HepG2 (cell line): ENCODE data around the gene TCF23. TPM values are rescaled to one million over a fixed set of nuclear protein-coding genes. Genes with fewer than 3 reads are reported as not detected.

Source experiments
- ARNT ChIP-seq: fragments of 450-650 bp; IDR thresholded peaks from 2 replicates; pipeline ENCODE4 v1.6.1; 2017
- FUBP1 ChIP-seq: sonication (generic); formaldehyde crosslinking; IDR thresholded peaks from 2 replicates; pipeline ENCODE4 v1.5.1; 2020; ENCODE audit warnings: missing genetic modification reagents, mild to moderate bottlenecking, borderline replicate concordance
- KLF13 ChIP-seq: sonication (generic); formaldehyde crosslinking; IDR thresholded peaks from 2 replicates; pipeline ENCODE4 v1.4.0; 2020; ENCODE audit warnings: mild to moderate bottlenecking, missing genetic modification reagents
- MIER3 ChIP-seq: IDR thresholded peaks from 2 replicates; pipeline ENCODE4 v1.6.1; 2016; ENCODE audit warnings: missing compliant biosample characterization, borderline replicate concordance
- SOX13 ChIP-seq, 3 experiments: fragments of 450-650 bp in 1 of 3; sonication (generic) in 1 of 3; formaldehyde crosslinking in 1 of 3; IDR thresholded peaks in 2 of 3; conservative IDR thresholded peaks in 1 of 3; 2 replicates each; pipeline versions ENCODE4 v1.5.0 to v1.6.1; 2016 to 2020; ENCODE audit warnings: antibody characterized with exemption in 1 of 3, mild to moderate bottlenecking in 1 of 3, missing compliant biosample characterization in 1 of 3, missing genetic modification reagents in 1 of 3, moderate library complexity in 1 of 3
- TCF7 ChIP-seq: sonication (generic); IDR thresholded peaks from 2 replicates; pipeline ENCODE4 v1.6.1; 2016; ENCODE audit warnings: antibody characterized with exemption, low read depth
- ZNF101 ChIP-seq: sonication (generic); formaldehyde crosslinking; IDR thresholded peaks from 2 replicates; pipeline ENCODE4 v1.4.0; 2020; ENCODE audit warnings: mild to moderate bottlenecking, low read depth, missing genetic modification reagents, borderline replicate concordance
- ZNF142 ChIP-seq: sonication (generic); formaldehyde crosslinking; IDR thresholded peaks from 2 replicates; pipeline ENCODE4 v1.4.0; 2020; ENCODE audit warnings: missing genetic modification reagents
- ZNF382 ChIP-seq: sonication (generic); formaldehyde crosslinking; IDR thresholded peaks from 2 replicates; pipeline ENCODE4 v1.5.0; 2020; ENCODE audit warnings: missing genetic modification reagents, mild to moderate bottlenecking, borderline replicate concordance
- ZNF510 ChIP-seq: sonication (generic); formaldehyde crosslinking; IDR thresholded peaks from 2 replicates; pipeline ENCODE4 v1.4.0; 2020; ENCODE audit warnings: low read depth, mild to moderate bottlenecking, missing genetic modification reagents
- ZNF557 ChIP-seq: sonication (generic); formaldehyde crosslinking; IDR thresholded peaks from 2 replicates; pipeline ENCODE4 v1.4.0; 2020; ENCODE audit warnings: missing genetic modification reagents
- ZNF781 ChIP-seq: sonication (generic); formaldehyde crosslinking; IDR thresholded peaks from 2 replicates; pipeline ENCODE4 v1.5.1; 2020; ENCODE audit warnings: borderline replicate concordance, mild to moderate bottlenecking, missing genetic modification reagents; ENCODE audit errors: not compliant biosample characterization
- ZNF788 ChIP-seq: sonication (generic); formaldehyde crosslinking; IDR thresholded peaks from 2 replicates; pipeline ENCODE4 v1.5.0; 2020; ENCODE audit warnings: mild to moderate bottlenecking, missing genetic modification reagents, borderline replicate concordance
- ZSCAN25 ChIP-seq: sonication (generic); formaldehyde crosslinking; IDR thresholded peaks from 2 replicates; pipeline ENCODE4 v1.8.0; 2022; ENCODE audit warnings: mild to moderate bottlenecking, missing genetic modification reagents
- ZSCAN31 ChIP-seq: sonication (generic); formaldehyde crosslinking; IDR thresholded peaks from 2 replicates; pipeline ENCODE4 v1.5.0; 2020; ENCODE audit warnings: low read depth, mild to moderate bottlenecking, missing genetic modification reagents
- polyA plus RNA-seq, 8 experiments: library from polyadenylated mRNA; depleted of rRNA in 3 of 8; stranded (reverse) in 7 of 8; unstranded in 1 of 8; fragments of >200 nt; fragmentation: Illumina TruSeq in 4 of 8; extraction: Trizol in 4 of 8; gene quantifications; 2 replicates each; pipeline versions ENCODE4 v1.2.1 to v1.2.3, GENCODE V29; 2011 to 2016; ENCODE audit warnings: low read depth in 4 of 8, missing spikeins in 1 of 8, mixed read lengths in 1 of 8; ENCODE audit not compliant: insufficient read depth in 1 of 8
- total RNA-seq, 5 experiments: library from RNA; depleted of rRNA; stranded (reverse); fragments of >200 nt; fragmentation: Illumina TruSeq; extraction: Trizol; gene quantifications; 2 replicates each; pipeline ENCODE4 v1.2.3, GENCODE V29; 2016; ENCODE audit warnings: low read depth in 1 of 5
- TF ChIP-seq, protein P1 (sequence below): sonication (generic); formaldehyde crosslinking; IDR thresholded peaks from 2 replicates; pipeline ENCODE4 v1.5.1; 2020; ENCODE audit warnings: mild to moderate bottlenecking, missing genetic modification reagents
- TF ChIP-seq, protein P2 (sequence below): sonication (generic); formaldehyde crosslinking; IDR thresholded peaks from 2 replicates; pipeline ENCODE4 v1.4.0; 2020; ENCODE audit warnings: mild to moderate bottlenecking, low read depth, missing genetic modification reagents

The TCF23 gene
- total and polyA plus RNA-seq, 2 of the 13 experiments (the other 11 are each of a cell fraction or from before 2014, with no cell fraction given), result 0.02 to 1.4 TPM

DNA sequence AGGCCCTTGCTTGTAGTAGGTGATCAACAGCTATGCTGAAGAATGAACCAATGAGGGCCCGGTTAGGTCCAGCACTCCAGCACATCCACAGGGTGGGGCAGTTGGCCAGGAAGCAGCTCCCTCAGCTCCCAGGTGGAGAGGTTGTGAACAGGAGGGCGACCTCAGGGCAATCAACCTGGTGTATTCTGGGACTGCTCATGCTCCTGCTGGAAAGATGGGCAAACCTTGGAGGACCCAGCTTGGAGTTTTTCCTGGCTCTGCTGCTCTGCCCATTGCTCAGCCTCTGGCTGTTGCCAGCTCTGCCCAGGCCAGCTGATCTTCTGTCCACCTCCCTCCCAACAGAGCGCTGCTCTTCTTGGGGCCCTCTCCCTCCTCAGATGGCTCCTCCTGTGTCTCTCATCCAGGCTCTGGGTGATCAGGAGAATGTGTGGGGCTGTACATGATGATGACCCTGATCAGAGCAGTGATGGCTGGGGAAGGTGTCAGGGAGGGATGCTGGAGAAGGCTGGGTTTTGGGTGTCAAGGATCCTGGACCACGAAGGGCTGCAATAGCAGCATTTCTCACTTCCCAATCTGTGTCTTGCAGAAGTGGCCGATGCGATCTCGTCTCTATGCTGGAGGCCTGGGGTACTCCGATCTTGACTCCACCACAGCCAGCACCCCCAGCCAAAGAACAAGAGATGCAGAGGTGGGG lies 3.4 kb downstream of the TCF23 start (continued):
- TF ChIP-seq, protein P1, sequence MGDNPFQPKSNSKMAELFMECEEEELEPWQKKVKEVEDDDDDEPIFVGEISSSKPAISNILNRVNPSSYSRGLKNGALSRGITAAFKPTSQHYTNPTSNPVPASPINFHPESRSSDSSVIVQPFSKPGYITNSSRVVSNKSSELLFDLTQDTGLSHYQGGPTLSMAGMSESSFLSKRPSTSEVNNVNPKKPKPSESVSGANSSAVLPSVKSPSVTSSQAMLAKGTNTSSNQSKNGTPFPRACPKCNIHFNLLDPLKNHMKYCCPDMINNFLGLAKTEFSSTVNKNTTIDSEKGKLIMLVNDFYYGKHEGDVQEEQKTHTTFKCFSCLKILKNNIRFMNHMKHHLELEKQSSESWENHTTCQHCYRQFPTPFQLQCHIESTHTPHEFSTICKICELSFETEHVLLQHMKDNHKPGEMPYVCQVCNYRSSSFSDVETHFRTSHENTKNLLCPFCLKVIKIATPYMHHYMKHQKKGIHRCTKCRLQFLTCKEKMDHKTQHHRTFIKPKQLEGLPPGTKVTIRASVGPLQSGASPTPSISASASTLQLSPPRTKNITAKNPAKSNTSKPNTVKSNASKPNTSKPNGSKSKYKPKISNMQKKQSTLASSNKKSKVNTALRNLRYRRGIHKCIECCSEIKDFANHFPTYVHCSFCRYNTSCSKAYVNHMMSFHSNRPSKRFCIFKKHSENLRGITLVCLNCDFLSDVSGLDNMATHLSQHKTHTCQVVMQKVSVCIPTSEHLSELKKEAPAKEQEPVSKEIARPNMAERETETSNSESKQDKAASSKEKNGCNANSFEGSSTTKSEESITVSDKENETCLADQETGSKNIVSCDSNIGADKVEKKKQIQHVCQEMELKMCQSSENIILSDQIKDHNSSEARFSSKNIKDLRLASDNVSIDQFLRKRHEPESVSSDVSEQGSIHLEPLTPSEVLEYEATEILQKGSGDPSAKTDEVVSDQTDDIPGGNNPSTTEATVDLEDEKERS (CRISPR knock-in tag), result no peak
- TF ChIP-seq ZNF781, result no peak
- TF ChIP-seq ARNT, result no peak
- TF ChIP-seq, protein P2, sequence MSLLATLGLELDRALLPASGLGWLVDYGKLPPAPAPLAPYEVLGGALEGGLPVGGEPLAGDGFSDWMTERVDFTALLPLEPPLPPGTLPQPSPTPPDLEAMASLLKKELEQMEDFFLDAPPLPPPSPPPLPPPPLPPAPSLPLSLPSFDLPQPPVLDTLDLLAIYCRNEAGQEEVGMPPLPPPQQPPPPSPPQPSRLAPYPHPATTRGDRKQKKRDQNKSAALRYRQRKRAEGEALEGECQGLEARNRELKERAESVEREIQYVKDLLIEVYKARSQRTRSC (CRISPR knock-in tag), result no peak
- TF ChIP-seq ZNF557 (CRISPR knock-in tag), result no peak
- no peak for TF ChIP-seq ZNF788 (CRISPR knock-in tag)
- TF ChIP-seq SOX13 (IDR thresholded peaks at IDR 0.05), result no peak
- peak in 1 of 2 experiments; percentile 8; a peak in 1 of 4 replicates for TF ChIP-seq SOX13 (CRISPR knock-in tag; conservative IDR thresholded peaks at IDR 0.05 in 1 of 2, IDR thresholded peaks at IDR 0.05 in 1 of 2)
- TF ChIP-seq ZNF142 (CRISPR knock-in tag), result no peak
- TF ChIP-seq ZSCAN31 (CRISPR knock-in tag), result no peak
- TF ChIP-seq ZNF382, result no peak
- TF ChIP-seq KLF13, result no peak
- no peak for TF ChIP-seq ZSCAN25 (CRISPR knock-in tag)
- 0 out of 2 replicates have a peak, but pooled peaks have one; percentile 32 for TF ChIP-seq MIER3 (CRISPR knock-in tag)
- TF ChIP-seq TCF7, result no peak
- no peak for TF ChIP-seq ZNF510 (CRISPR knock-in tag)
- no peak for TF ChIP-seq FUBP1 (CRISPR knock-in tag)
- TF ChIP-seq ZNF101 (CRISPR knock-in tag), result no peak
